Measurements from ENCODE around the gene STIP1. TPM values are rescaled to one million over a fixed set of nuclear protein-coding genes. Genes with fewer than 3 reads are reported as not detected.

Gene STIP1
- total and polyA plus RNA-seq, 9 of the 15 experiments (the other 6 are each of a cell fraction or from before 2014, with no cell fraction given), result 58.1 to 465 (median 346) TPM

DNA sequence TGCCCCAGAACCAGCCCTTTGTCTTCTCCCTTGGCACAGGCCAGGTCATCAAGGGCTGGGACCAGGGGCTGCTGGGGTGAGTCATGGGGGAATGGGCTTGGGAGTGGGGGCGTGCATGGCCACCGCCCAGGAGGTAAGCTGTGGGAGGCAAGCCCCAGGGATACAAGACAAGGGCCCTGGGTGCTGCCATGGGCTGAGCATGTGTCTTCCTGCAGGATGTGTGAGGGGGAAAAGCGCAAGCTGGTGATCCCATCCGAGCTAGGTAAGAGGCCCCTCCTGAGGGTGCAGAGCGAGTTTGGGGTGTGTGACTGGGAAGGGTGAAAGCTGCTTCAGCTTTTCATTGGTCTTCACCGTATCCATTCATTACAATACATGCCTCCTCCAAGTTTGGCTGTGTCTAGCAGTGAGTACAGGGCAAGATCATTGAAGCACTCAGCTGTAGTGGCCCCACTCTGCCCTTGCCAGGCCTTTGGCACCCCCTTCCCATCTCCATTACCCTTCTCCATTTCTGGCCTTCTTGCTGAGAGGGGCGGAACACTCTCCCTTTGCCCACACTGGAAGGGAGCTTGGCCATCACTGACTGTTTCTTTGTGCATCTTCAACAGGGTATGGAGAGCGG, 57.4 kb downstream of the STIP1 start:
- peak overlapping the region; percentile 99; the same call in 1 of the 2 replicates for H3K4me3 ChIP-seq
- H3K4me2 ChIP-seq (ENCODE audit: insufficient read depth, low read length), result peak overlapping the region; percentile 92
- H3K36me3 ChIP-seq (ENCODE audit: control insufficient read depth, insufficient read depth, low read length), result peaks cover 57% of the 10 kb centered on the region
- H3K27me3 ChIP-seq (ENCODE audit: control insufficient read depth in 2 of 2, insufficient read depth in 2 of 2, low read length in 2 of 2), result no peaks in the 10 kb centered on the region
- in situ Hi-C loops (cut with MboI) (no loop called here), intact Hi-C loops (cut with micrococcal nuclease) (loop anchor here (10.0 kb wide), 1 partner anchor 61 kb away; the partner anchor contains the start of genes CATSPERZ and ESRRA)
- 0 out of 2 replicates have a peak, but pooled peaks cover 3% of the 10 kb centered on the region for H4K20me1 ChIP-seq (replicated peaks; ENCODE audit: control insufficient read depth, insufficient read depth, low read length)
- ChIA-PET CTCF (ENCODE audit: low intra/inter-chr PET ratio) (no interaction called here), POLR2A (interaction anchor here (0.7 to 7.8 kb wide), 13 partner anchors 8 to 135 kb away, joined by 3 to 58 read pairs (median 3); partner anchors contain the start of genes NUDT22, PLCB3 and TRPT1)
- peak overlapping the region; percentile 95 for H3K27ac ChIP-seq (ENCODE audit: extremely low read depth, low read depth, low read length)
- no TSS peak for BruUV-seq (replicated peaks)
- H3K9me1 ChIP-seq (ENCODE audit: control insufficient read depth, insufficient read depth, low read length), result no peaks in the 10 kb centered on the region
- no peak for ATAC-seq
- FAIRE-seq, result no peak
- DNase-seq (ENCODE audit: extremely low read depth in 1 of 4, low spot score in 3 of 4), result peak in 1 of 4 experiments; percentile 51
- 67% methylated on average over 8 of the region's 8 CpGs for WGBS (ENCODE audit: insufficient coverage, low coverage, missing lambda C conversion rate)
- H3K79me2 ChIP-seq (ENCODE audit: control insufficient read depth, insufficient read depth, low read length), result peaks cover 60% of the 10 kb centered on the region
- no peak overlapping the region for H2AFZ ChIP-seq (ENCODE audit: low read depth, low read length)
- no peaks in the 10 kb centered on the region for H3K9me3 ChIP-seq (replicated peaks; ENCODE audit: control insufficient read depth, insufficient read depth, low read depth, low read length)
- peak overlapping the region; percentile 91 to 97 for H3K9ac ChIP-seq (ENCODE audit: insufficient read depth in 1 of 2, low read depth in 2 of 2, low read length in 2 of 2)
- peaks cover 34 to 79% of the 10 kb centered on the region in 2 experiments for H3K4me1 ChIP-seq (replicated peaks in 1 of 2; ENCODE audit: control insufficient read depth in 2 of 2, insufficient read depth in 2 of 2, low read length in 2 of 2)
- TF ChIP-seq NR4A1 (CRISPR knock-in tag; IDR thresholded peaks at IDR 0.05), result no peak
- no peak for TF ChIP-seq NR4A1 (tag; IDR thresholded peaks at IDR 0.05)
- no peak for TF ChIP-seq ZSCAN32 (CRISPR knock-in tag; IDR thresholded peaks at IDR 0.05)
- no peak for TF ChIP-seq SMARCC2 (IDR thresholded peaks at IDR 0.05; ENCODE audit: low read depth)
- no peak for TF ChIP-seq YBX1 (IDR thresholded peaks at IDR 0.05)
- TF ChIP-seq, protein P1, sequence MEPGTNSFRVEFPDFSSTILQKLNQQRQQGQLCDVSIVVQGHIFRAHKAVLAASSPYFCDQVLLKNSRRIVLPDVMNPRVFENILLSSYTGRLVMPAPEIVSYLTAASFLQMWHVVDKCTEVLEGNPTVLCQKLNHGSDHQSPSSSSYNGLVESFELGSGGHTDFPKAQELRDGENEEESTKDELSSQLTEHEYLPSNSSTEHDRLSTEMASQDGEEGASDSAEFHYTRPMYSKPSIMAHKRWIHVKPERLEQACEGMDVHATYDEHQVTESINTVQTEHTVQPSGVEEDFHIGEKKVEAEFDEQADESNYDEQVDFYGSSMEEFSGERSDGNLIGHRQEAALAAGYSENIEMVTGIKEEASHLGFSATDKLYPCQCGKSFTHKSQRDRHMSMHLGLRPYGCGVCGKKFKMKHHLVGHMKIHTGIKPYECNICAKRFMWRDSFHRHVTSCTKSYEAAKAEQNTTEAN (CRISPR knock-in tag; IDR thresholded peaks at IDR 0.05), result no peak
- no peak for TF ChIP-seq MEIS2 (IDR thresholded peaks at IDR 0.05; ENCODE audit: partially characterized antibody)
- TF ChIP-seq RBM14 (IDR thresholded peaks at IDR 0.05; ENCODE audit: borderline replicate concordance, insufficient read depth, low read depth, low read length), result no peak
- no peak for TF ChIP-seq CBX5 (IDR thresholded peaks at IDR 0.05; ENCODE audit: borderline replicate concordance, low read depth)
- TF ChIP-seq SLC30A9 (CRISPR knock-in tag; IDR thresholded peaks at IDR 0.05), result no peak
- no peak for TF ChIP-seq ZBTB1 (CRISPR knock-in tag; IDR thresholded peaks at IDR 0.05; ENCODE audit: borderline replicate concordance, low read depth)
- TF ChIP-seq HLTF (IDR thresholded peaks at IDR 0.05), result no peak
- TF ChIP-seq HOMEZ (CRISPR knock-in tag; IDR thresholded peaks at IDR 0.05), result no peak
- TF ChIP-seq ELF1 (tag; IDR thresholded peaks at IDR 0.05), result no peak
- peak; percentile 51 for TF ChIP-seq SUPT5H (IDR thresholded peaks at IDR 0.05)
- TF ChIP-seq MXI1 (IDR thresholded peaks at IDR 0.05; ENCODE audit: low read depth, low read length), result no peak
- no peak for TF ChIP-seq NCOA4 (IDR thresholded peaks at IDR 0.05; ENCODE audit: partially characterized antibody)
- TF ChIP-seq, protein P2, sequence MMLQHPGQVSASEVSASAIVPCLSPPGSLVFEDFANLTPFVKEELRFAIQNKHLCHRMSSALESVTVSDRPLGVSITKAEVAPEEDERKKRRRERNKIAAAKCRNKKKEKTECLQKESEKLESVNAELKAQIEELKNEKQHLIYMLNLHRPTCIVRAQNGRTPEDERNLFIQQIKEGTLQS (IDR thresholded peaks at IDR 0.05), result peak; percentile 40; the same call in 1 of the 2 replicates
- TF ChIP-seq, protein P2 (CRISPR knock-in tag; conservative IDR thresholded peaks at IDR 0.05), result no peak
- TF ChIP-seq HIVEP1 (CRISPR knock-in tag; IDR thresholded peaks at IDR 0.05), result no peak
- no peak for TF ChIP-seq ZNF445 (CRISPR knock-in tag; IDR thresholded peaks at IDR 0.05; ENCODE audit: low read depth)
